ENCODE measurements around the gene GGT1.
"Not testable (repeated sequence)": the region's sequence is repeated elsewhere in the genome, so short reads cannot be mapped to it uniquely, and the experiment has no call there.

The GGT1 gene

GRCh38 chr22:24584166-24584790 is 18.7 kb upstream of the GGT1 start:
- DNase-seq (ENCODE audit: low spot score), result peak; percentile 63

DNA sequence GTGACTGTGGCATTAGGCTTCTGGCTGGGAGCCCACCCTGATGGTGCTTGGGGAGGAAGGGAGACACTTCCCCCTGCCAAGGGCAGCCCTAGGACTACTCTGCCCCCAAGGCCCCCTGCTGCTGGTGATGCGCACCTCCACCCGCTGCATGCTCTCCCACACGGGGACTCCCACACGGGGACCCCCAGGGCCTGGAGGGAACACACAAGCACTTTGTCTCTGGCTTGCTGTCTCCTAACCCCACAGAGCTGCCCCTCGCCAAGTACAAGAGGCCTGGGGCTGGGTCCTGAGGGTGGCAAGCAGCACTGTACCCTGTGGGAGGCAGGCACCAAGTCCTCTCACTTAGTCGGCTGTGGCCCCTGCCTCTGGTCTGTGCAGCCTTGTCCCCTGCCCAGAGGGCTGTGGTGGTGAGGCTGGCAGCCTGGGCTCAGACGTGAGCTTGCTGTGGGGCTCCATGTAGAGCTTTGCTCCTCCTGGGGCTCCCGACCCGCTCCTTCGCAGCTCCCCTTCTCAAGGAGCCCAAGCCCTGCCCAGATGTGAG is 18.1 kb upstream of the GGT1 start:
- peak; percentile 64 for DNase-seq (ENCODE audit: low spot score)

GRCh38 chr22:24585461-24585860 is 17.5 kb upstream of the GGT1 start:
- no peak for DNase-seq (ENCODE audit: low spot score)

GRCh38 chr22:24585927-24586546 is 17.0 kb upstream of the GGT1 start:
- no peak for DNase-seq (ENCODE audit: low spot score)

- DNase-seq (ENCODE audit: low spot score), result no peak
These were observed 15.7 kb upstream of the GGT1 start for GRCh38 chr22:24587251-24587650.

DNA sequence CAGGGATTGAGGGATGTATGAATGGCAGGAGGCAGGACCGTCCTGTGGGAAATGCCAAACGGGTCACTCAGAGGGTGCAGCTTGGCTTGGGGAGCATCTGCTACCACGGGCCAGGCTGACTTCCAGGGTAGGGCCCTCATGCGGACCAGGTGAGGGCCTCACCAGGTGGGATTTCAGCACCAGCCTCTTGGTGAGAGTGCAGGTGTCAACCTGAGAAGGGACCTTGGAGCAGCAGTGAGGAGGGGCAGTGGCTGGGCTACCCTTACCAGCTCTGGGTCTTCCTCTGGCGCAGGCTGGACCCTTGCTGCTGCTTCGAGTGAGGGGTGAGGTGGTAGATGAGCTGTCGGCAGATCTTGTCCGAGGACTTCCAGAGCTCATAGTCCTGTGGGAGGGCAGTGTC is 15.0 kb upstream of the GGT1 start:
- no peak for DNase-seq (ENCODE audit: low spot score)

GRCh38 chr22:24588381-24588756 is 14.6 kb upstream of the GGT1 start:
- no peak for DNase-seq (ENCODE audit: low spot score)

- no peak for DNase-seq (ENCODE audit: low spot score)
These were observed 14.1 kb upstream of the GGT1 start for GRCh38 chr22:24588757-24589481.

DNA sequence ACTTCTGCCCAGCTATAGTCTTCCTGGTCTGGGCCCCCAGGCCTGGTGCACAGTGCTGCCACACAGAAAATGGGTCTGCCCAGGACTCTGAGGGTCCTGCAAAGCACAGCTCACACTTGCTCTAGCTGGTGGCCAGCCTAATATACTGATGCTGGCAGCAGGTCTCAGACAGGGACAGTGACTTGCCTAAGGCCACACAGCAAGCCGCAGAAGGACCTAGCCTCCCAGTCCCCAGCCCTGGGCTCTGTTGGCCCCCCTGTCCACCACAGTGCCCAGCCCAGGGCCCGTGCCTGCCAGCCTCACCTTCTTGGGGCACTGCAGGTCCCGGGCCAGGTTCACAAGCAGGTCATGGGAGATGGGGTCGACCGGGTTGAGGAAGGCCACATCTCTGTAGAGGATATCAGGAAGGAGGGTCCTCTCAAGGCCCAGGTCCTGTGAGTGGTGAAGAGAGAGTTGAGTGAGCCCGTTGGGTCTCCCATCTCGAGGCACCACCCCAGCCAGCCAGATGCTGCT is 13.4 kb upstream of the GGT1 start:
- DNase-seq (ENCODE audit: low spot score), result no peak

DNA sequence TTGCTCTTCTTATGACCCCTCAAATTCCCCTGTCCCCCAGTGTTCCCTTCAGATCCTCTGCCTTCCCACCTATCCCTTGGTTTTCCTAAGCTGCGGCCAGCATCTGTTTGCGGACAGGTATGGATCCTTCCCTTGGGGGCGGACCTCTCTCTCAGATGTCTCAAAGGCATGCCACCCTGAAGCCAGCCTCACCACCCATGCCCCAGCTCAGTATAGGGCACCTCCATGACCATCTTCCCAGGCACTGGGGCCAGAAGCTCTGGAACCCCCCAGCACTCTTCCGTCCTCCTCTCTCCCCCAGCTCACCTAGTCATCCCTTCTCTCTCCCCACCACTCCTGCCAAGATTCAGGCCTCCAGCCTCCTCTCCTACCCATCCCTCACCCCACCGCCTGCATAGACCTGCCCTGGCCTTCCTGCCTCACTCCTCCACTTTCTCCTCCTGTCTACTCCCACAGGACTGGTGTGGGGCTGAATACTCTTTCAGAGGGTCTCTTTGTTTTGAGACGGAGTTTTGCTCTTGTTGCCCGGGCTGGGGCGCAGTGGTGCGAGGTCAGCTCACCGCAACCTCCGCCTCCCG is 12.3 kb upstream of the GGT1 start:
- no peak for DNase-seq (ENCODE audit: low spot score)

DNA sequence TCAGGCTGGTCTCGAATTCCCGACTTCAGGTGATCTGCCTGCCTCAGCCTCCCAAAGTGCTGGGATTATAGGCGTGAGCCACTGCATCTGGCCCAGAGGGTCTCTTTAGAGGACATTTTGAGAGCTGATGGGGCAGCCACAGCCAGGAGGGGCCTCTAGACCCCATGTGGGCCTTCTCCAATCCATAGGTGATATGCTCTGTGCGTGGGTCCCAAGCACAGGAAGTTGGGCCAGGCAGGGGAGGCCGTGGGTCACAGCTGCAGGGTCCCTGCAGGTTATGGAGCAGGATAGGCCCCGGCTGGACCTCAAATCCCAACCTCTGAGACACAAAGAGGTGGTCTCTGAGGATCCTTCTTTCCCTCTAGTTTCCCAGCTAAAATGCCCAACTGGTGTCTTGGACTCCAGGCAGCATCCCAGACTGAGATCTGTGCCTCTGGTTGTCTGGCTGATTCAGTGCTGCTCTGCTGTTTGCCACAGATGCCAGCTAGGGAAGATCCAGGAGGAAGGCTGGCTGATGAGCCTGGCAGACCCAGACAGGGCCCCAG is 11.6 kb upstream of the GGT1 start:
- no peak for DNase-seq (ENCODE audit: low spot score)

DNA sequence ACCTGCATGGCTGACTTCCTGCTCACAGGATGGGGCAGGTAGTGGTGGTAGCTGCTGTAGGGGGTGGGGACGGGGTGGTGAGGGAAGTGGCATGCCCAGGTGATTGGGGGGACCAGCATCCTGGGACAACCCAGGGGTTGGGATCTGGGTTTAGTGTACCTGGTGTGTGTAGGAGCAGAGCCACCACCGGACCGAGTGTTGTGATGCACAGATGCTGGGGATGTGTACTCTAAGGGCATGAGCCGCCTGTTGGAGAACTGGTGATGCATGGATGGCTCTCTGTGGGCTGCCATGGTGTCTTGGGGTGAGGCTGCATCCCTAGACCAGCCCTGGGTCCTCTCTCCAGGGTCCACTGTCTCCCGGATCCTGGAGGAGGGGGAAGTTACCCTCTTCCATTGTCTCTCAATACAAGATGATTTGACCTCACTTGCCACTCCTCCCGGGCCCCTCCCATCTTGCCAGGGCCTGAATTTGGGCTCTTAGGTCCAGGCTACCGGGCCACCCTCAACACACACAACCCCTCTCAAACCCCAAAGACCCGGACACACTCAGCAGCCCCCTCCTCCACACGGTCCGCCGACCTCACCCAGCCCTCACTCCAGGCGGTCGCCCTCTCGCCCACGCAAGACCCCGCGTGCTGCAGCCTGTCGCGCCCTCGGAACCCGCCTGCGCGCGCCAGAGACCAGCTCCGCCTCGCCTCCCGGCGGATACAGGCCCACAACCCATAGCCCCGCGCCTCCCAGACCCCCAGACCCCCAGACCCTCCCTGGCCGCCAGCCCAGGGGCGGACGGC is 10.7 kb upstream of the GGT1 start:
- DNase-seq (ENCODE audit: low spot score), result no peak

GRCh38 chr22:24592851-24593558 is 10.0 kb upstream of the GGT1 start, which contains the start of gene LRRC75B:
Gene LRRC75B, minus strand, starts transcription at chr22:24593073. Its CDS starts 34 bp downstream, at chr22:24593039.
- peak; percentile 90 for DNase-seq (ENCODE audit: low spot score)

- not testable (repeated sequence) for DNase-seq (ENCODE audit: low spot score)
These were observed 9.5 kb upstream of the GGT1 start for GRCh38 chr22:24593559-24593835.

- no peak for DNase-seq (ENCODE audit: low spot score)
These were observed 9.0 kb upstream of the GGT1 start for GRCh38 chr22:24593836-24594568.

DNA sequence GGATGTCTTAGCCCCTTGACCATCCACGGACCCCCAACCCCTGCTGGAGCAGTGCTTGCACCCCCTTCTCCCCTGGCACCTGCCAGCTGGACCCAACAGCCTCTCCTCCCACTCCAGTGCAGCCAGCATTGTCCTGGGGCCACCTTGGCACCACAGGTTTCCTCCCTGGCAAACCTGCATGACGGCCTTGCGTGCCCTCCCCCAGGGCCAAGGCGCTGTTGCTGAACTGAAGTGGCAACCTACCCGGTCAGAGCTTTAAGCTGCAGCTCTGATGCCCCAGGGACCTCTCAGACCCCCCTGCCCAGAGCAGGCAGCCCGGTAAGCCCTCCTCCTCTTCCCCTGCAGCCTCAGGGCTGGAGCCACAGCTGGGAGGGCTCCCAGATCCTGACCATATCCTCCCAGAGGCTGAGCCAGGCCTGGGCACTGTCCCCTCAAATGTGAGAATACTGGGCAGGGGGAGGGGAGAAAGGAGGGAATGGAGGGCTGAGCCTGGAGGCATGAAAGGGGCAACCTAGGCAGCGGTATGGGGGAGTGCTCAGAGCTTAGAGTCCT is 8.3 kb upstream of the GGT1 start:
- DNase-seq (ENCODE audit: low spot score), result no peak

DNA sequence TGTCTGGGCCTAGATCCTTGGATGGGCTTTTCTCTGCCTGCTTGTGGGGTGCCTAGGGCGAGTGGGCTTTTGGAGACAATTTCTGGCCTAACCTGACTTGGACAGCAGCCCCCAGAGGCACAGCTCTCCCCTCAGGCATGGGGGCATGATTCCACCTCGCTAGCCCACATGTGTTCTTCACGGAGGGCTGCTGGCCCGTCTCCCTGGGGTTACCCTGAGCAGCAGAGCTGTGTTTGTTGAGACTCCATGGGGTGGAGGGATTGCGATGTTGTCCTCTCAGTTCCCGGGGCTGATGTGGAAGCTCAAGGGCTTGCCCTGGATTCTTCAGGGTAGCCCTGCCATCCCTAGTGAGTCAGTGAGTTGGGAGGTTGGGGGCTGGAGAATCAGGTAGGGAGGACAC is 7.8 kb upstream of the GGT1 start:
- DNase-seq (ENCODE audit: low spot score), result no peak

- no peak for DNase-seq (ENCODE audit: low spot score)
These were observed 7.1 kb upstream of the GGT1 start for GRCh38 chr22:24595863-24596262.

DNA sequence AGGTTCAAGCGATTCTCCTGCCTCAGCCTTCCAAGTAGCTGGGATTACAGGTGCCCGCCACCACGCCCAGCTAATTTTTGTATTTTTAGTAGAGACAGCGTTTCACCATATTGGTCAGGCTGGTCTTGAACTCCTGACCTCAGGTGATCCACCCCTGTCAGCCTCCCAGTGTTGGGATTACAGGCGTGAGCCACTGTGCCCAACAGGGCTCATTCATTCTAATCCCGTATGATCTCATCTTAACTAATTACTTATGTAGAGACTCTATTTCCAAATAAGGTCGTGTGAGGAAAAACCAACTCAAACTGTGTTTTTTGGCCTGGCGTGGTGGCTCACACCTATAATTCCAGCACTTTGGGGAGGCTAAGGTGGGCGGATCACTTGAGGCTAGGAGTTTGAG is 5.9 kb upstream of the GGT1 start:
- DNase-seq (ENCODE audit: low spot score), result not testable (repeated sequence)

DNA sequence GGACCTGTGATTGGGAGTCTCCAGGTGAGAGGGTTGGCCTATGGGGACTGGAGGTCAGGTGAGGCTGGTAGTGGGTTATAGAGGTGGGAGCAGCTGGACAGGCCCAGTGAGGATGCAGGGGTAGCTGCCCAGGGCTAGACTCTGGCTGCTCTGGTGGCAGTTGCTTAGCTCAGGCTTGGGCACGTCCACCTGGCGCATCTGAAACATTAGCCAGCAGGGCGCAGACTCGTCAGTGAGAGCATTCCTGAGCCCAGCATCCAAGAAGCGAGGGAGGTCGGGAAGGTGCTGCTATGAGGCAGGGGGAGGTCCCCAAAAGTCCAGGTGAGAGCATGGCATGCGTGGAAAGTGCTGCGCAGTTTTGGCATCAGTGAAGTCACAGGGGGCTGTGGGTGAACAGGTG is 3.5 kb upstream of the GGT1 start:
- DNase-seq (ENCODE audit: low spot score), result no peak

Data from left forelimb (tissue), 1 donor.